ENCODE results near the gene TTBK2.

GRCh38 chr15:42921342-42921731, 759 bp upstream of the TTBK2 start:
- no peak for TF ChIP-seq NFIC (IDR thresholded peaks at IDR 0.05)
- TF ChIP-seq MAX (IDR thresholded peaks at IDR 0.05) = no peak
- TF ChIP-seq EP300 (IDR thresholded peaks at IDR 0.05; ENCODE audit: borderline replicate concordance) = no peak
- TF ChIP-seq REST (IDR thresholded peaks at IDR 0.05; ENCODE audit: low read depth) = no peak
- no peak for TF ChIP-seq USF1 (IDR thresholded peaks at IDR 0.05)
- no peak for TF ChIP-seq TCF12 (IDR thresholded peaks at IDR 0.05; ENCODE audit: low read depth)
- TF ChIP-seq TAF1 (IDR thresholded peaks at IDR 0.05; ENCODE audit: low read depth) = no peak
- TF ChIP-seq CEBPB (IDR thresholded peaks at IDR 0.05) = no peak
- no peak for TF ChIP-seq CREB1 (IDR thresholded peaks at IDR 0.05; ENCODE audit: low read depth)
- no peak for TF ChIP-seq ZBTB7A (IDR thresholded peaks at IDR 0.05; ENCODE audit: low read depth)
- no peak for TF ChIP-seq FOXM1 (IDR thresholded peaks at IDR 0.05; ENCODE audit: borderline replicate concordance, low read depth)

All from Ishikawa (cell line).